NCI-H2107 (cell line): Measurements from ENCODE around the gene CAMKMT.
"Not testable (repeated sequence)": the region's sequence is repeated elsewhere in the genome, so short reads cannot be mapped to it uniquely, and the experiment has no call there.

Source experiments
- DNase-seq: peaks from one replicate; lab custom pipeline; 2025; lab: John Stamatoyannopoulos, UW

CAMKMT gene

DNA sequence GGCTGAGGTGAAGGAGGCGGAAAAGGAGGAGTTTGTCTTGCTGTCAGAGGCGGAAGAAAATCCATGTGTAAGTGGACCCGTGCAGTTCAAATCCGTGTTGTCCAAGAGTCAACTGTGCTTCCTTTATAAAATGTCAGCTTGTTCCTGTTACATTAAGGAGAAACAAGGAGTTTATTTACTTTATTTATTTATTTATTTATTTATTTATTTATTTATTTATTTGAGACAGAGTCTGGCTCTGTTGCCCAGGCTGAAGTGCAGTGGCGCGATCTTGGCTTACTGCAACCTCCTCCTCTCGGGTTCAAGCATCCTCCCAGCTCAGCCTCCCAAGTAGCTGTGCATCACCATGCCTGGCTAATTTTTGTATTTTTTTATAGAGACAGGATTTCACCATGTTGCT, 143.9 kb downstream of the CAMKMT start:
- DNase-seq: not testable (repeated sequence)

DNA sequence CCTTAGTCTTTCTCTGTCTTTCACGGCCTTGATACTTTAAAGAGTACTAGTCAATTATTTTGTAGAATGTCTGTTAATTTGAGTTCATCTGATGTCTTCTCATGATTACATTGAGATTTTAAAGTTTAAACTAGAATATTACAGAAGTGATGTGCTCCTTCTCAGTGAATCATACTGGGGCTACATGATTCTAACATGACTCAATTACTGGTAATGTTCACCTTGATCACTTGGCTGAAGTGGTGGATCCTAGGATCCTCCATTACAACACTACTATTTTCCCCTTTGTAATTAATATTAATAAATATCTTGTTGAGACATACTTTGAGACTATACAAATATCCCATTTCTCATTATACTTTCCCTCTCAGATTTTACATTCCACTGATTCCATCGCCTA, 148.5 kb downstream of the CAMKMT start:
- DNase-seq: no peak

DNA sequence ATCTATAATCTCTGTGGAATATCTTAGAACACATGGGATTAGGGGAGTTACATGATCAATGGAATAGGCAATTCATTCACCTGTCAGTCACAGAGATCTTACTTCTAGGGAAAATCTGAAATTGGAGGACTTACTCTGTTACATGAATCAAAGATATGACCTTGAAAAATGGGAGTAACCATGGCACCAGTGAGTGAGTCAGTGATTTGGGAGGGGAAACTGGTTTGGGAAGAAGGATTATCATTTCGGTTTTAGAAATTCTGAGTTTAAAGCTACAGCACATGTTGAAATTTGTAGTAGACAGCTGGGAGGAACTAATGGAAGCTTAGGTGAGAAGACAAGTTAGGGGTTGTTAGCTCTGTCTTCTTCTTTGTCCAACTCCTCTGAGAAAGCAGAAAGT, 153.7 kb downstream of the CAMKMT start:
- DNase-seq: no peak

DNA sequence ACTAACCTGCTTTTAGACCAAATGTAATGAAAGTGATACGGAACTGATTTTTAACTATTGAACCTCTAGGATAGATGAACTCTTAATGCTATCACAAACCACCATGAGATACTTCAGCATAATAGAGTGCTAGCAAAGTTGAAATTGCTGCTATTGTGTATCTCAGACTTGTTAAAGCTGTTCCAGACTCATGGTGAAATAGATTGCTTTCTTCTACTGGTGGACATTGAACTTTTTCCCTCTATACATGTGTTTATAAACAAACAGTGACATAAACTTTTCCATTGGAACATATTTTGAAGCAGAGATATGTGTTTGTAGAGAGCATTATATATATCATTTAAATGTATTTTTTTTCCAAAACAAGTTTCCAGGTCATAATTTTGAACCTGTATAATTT, 157.3 kb downstream of the CAMKMT start:
- DNase-seq: no peak

DNA sequence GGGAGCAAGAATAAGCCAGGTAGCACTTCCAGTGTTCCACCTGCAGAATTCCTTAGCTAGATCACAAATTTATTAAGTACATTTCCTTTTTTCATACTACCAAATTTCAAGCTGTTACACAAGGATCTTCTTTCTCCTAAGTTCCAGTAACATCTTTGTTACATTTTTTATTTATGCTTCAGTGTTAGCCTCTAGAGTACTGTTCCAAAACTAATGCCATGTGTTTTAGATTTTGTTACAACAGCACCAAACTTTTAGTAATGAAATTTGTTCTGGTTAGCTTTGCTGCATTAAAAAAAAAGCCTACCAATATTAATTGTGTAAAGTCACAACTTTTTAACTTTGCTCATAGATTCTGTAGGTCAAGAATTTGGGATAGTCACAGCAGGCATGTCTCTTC, 161.1 kb downstream of the CAMKMT start:
- DNase-seq: no peak

DNA sequence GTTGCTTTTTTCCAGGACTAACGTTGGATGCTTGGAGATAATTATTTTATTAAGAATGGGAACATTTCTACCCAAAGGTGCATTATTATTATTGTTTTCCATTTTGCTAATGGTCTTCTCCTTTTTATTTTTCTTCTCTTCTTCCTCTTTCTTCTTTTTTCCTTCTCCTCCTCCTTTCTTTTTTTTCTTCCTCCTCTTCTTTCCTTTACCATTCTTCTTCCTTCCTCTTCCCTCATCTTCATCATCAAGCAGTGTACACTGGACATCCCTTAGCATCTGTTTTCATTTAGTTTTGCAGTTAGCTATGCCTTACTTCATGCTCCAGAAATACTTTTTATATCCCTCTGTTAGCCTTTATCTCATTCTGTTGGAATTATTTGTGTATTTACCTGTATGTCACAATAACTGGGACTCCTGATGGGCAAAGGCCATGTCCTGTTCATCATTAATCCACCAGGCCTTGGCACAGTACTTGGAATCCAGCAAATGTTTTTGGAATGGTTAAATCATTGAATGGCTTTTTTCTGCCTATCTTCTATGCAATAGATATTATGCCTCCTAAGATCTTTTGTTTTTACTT, 162.7 kb downstream of the CAMKMT start:
- no peak for DNase-seq

DNA sequence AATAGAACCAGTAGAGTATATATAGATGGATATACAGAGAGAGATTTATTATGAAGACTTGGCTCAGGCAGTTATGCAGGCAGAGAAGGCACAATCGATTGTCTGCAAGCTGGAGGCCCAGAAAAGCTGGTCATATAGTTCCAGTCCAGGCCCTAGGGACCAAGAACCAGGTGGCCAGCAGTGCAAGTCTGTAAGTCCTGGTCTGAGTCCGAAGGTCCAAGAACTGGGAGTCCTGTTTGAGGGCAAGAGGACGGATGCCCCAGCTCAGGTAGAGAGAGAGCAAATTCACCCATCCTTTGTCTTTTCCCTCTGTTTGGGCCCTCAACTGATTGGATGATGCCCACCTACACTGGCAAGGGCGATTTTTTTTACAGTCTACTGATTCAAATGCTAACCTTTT, 164.6 kb downstream of the CAMKMT start:
- no peak for DNase-seq

DNA sequence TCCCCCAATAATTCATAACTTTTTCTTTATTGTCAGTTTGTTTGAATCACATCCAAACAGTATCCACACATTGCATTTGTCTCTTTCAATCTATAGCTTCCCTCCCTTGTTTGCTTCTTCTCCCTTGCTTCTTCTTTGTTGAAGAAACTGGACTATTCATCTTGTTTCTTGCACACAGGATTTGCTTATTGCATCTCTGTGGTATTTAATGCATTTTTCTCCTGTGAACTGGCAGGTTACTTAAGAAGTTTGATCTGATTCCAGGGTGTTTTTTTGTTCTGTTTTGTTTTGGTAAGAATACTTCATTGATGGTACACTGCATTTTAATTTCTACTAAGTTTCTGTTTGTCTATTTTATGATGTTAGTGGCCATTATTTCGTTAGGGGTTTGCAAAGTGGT, 166.8 kb downstream of the CAMKMT start:
- no peak for DNase-seq

DNA sequence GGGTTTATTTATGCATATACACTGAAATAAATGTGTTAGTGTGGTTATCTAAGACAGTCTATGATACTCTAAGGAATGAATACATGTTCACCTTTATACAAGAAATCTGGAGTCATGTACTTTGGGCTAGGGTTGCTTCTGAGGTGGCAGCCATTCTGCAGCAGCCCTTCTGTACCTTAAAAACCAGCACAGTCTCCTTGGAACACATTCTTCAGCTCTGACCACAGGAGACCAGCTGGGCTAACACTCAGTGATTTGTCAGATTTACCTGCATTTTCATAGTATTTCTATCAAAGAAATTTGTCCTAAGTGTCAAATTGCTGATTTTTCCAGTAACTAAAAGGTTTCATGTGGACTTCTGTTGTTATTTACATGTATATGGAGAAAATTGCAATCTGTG, 167.7 kb downstream of the CAMKMT start:
- no peak for DNase-seq

DNA sequence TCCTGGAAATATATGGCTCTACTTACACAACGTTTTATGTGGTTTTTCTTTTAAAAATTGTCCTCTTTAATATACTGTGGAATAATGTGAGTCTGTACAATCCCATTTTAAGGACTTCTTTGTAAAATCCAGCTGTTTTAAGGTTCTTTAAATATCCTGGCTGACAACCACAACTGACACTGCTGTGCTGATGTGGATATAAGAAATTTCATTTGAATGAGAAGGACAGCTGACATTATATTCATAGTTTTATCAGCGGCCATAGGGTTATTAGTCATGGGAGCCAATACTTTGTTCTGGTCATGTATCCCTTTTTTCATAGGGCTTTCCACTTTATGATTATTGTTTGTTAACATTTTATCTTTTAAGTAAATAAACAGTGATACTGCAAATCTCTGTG, 169.5 kb downstream of the CAMKMT start:
- no peak for DNase-seq

DNA sequence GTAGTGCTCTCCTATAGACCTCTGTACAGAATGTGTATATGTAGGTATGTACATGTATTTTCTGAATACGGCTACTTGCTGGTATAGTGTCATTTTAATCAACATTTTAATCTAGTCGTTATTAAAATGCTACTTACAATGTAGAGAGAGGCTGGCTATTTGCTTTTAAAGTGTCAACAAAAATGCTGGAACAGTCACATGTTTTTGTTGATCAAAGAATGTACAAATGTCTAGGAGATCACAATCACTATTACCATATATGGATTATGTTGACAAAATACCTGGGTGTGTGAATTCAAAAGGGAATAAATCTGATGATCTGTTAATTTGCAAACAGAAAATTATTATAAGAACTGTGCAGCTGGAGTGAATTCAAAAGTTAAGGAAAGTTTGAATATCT, 170.3 kb downstream of the CAMKMT start:
- DNase-seq: no peak

DNA sequence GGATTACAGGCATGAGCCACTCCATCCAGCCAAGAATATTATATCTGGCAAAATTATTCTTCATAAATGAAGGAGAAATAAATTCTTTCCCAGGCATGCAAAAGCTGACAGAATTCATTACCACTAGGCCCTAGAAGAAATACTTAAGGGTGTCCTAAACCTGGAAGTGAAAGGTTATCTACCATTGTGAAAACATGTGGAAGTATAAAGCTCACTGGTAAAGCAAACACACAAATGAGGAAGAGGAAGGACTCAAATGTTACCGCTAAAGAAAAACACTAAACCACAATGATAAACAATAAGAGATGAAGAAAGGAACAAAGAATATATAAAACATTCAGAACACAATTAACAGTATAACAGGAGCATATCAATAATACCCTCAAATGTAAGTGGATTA, 171.8 kb downstream of the CAMKMT start:
- DNase-seq: no peak

DNA sequence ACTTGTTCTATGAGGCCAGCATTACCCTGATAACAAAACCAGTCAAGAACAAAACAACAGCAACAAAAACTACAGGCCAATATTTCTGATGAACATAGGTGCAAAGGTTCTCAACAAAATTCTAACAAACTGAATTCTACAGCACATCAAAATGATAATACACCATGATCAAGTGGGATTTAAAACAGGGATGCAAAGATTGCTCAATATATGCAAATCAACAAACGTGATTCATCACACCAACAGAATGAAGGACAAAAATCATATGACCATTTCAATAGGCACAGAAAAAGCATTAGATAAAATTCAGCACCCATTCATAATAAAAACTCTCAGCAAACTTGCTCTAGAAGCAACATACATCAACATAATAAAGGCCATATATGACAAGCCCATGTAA, 173.6 kb downstream of the CAMKMT start:
- DNase-seq: no peak

DNA sequence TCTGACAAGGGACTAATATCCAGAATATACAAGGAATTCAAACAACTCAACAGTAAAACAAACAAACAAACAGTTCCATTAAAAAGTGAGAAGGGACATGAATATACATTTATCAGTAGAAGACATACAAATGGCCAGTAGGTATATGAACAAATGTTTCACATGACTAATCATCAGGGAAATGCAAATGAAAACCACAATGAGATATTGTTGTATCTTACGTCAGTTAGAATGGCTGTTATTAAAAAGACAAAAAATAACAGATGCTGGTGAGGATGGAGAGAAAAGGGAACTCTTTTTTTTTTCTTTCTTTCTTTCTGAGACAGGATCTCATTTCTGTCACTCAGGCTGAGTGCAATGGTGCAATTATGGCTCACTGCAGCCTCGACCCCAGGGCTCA, 175.5 kb downstream of the CAMKMT start:
- no peak for DNase-seq

DNA sequence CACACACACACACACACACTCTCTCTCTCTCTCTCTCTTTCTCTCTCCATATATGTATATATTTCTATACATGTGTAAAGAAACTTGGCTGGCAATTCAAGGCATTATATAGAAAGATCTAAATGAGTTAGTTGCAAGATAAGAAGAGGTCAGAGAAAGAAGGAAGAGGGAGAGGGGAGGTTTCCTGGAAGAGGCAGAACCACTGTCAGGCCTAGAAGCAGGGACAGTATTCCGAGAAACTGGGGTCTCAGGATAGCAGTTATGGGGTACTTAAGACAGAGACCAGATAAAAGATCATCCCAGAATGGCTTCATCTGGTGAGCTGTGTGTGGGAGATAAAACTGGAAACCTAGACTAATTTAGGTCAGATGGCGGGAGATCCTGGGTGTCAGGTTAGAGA, 180.8 kb downstream of the CAMKMT start:
- no peak for DNase-seq

DNA sequence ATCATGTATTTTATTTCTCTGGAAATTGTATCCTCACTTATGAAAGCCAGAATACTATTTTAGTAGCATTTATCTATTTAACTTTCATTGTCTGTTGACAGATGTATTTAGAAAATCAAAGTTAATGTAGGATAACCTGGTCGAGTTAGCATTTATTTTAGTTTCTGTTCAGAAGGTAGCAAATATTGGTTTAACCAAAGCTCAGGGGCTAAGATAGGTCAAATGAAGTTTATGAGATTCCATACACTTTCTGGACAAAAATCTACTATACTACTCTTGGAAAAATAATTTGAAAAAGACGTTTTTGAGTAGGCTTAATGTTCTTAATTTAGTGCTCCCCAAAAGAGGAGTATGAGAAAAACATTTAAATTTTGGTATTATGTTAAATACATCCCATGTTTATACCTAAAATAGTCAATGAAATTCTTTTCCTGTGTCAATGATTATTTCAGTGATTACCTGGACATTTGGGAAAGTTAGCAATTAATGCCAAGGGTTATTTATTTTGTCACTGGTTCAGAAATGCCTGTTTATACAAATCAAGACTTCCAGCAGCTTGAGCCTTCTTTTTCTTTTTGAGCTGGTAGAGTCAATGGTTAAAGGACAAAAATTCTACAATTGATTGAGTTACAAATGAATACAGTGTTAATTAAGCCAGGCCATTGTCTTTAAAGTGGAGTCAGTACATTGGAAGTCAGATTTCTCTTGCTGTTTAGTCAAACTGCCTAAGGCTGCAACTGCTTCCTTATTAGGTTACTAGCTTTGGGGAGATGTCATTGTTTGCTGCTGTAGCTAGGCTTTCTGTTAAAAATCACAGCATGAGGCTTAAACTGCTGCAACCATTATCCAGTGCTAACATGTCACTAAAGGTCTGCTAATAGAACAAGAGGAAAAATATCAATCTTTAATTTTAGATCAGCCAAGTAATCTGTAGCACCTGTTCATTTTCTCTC, 182.3 kb downstream of the CAMKMT start:
- DNase-seq: peak; percentile 28

DNA sequence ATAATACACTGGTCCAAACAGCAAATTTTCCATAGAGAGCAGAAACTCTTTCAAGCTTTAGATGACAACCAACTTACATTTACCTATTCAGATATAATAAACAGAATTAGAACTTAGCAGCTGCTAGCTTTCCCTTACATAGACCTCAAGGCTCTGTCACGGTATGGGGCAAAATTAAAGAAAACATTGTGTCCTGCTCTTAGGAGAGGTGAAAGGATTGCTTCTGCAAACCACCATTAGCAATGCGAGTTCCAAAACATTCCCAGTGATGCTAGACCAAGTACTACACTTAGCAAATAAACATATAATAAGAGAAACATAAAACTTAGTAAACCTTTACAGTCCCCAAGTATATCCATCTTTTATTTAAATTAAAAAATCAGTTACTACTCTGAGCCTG, 183.3 kb downstream of the CAMKMT start:
- DNase-seq: no peak

DNA sequence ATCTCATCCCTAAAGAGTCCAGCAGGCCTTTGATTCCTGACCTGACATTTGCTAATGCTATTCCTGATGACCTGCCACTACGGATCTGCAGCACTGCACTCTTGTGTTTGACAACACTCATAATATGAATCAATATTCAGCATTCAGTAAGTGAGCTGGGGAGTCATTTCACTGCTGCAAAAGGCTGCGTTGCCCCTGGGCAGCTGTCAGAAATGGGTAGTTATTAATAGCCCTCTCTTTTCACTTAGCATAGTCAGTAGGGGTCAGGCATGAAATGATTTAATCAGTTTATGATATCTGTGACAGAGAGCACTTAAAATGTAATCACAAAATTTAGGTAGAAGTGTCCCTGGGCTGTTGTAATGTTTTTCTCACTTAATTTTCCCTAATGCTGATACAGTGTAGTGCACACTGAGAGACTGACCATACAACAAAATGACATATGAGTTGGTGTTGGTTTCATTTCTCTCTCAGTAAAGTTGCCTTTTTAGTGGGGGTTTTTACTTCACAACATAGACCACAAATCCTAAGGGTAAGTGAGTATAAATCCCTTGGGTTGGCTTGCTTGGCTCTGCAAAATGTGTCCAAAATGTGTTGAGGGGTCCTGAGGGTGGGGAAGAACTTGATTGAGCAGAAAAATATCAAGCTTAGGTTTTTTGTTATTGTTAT, 184.8 kb downstream of the CAMKMT start:
- no peak for DNase-seq

DNA sequence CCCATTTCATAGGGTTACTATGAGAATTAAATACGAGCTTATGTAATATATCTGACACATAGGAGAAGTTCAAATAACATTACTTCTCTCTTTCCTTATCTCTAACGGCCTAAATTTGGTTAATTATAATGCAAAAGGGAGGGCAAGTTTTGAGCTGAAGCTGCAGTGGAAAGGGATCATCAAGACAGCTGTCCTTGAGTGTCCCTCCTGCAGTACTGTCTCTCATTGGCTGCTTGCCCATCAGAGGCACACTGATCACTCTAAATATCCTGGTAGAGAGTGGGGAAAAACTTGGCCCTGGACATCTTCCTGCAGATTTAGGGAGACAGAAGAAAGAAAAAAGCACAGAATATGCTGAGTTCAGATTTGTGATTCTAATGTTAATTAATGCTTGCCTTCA, 186.0 kb downstream of the CAMKMT start:
- DNase-seq: no peak

DNA sequence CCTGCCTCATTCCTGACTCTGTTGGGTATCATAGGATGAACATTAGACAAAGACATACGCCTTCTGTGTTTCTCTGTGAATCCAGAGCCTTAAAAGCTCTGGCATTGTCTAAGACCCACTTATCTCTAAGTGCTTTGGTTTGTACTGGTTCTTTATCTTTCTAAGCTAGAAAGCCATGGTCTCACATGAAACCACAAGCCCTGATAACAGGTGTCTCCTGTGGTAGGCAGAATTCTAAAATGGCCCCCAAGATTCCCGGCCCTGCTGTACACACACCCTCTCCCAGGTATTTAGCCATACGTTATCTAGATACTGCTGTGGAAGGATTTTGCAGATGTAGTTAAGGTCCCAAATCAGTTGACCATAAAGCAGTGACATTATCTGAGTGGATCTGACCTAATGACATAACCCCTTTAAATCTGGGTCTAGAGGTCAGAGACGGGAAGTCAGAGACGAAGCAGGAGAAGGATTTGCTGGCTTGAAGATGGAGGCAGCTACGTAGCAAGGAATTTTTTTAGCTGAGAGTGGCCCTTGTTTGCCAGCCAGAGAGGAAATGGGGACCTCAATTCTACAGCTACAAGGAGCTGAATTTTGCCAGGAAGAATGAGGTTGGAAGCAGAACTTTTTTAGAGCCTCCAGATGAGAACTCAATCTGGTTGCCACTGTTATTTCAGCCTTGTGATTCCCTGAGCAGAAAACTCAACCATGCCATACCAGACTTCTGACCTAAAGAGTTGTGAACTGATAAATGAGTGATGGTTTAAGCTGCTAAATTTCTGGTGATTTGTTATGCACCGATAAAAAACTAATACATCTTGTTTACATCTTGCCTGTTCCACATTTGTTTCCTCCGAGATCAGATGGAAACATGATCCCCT, 186.7 kb downstream of the CAMKMT start:
- DNase-seq: no peak

DNA sequence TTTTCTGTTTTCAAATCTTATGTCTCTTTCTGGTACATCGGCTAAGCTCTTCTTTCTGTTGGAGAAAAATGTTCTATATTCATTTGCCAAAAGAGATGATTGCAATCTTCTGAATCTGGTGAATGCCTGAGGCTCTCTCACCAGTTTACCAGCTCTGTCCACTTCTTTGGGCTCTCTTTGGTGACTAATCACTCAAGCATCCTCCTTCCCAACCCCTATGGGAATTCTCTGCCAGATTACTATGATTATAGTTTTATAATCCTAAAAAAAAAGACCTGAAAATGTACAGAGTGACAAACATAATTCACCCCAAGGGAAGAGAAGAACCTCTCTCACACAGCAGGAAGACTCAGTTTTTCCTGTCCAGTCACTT, 187.3 kb downstream of the CAMKMT start:
- no peak for DNase-seq

DNA sequence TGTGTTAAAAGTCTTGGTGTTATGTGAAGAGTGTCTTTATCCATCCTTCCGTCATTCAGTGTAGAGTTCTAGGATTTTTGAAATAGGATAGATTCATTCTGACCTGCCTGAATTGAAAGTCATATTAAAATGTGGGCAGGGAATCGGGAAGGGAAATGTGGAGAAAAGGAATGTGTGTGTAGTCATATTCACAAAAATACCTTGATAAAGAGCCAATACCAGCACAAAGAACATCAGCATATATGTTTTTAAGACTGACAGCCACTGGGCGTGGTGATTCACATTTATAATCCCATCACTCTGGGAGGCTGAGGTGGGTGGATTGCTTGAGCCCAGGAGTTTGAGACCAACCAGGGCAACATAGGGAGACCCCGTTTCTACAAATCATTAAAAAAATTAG, 188.1 kb downstream of the CAMKMT start:
- DNase-seq: no peak
